ENCODE results near the gene GJE1.

DNA sequence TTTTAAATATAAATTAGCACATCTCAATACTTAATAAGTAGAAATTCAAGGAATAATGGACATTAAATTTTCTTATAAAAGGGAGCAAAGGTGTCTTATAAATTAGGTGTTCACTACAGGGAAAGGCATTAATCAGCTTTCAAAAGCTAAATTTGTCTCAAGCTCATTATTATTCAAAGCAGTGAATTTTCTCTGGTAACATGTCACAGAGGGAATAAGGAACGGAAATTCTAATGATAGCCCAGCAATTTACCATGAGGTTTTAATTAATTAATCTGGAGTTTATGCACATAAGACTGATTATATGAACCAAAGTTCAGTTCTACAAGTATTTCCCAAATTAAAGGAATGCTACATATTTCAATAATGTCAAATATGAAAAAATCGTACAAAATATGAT is 15.4 kb upstream of the GJE1 start:
- TF ChIP-seq, protein P1, sequence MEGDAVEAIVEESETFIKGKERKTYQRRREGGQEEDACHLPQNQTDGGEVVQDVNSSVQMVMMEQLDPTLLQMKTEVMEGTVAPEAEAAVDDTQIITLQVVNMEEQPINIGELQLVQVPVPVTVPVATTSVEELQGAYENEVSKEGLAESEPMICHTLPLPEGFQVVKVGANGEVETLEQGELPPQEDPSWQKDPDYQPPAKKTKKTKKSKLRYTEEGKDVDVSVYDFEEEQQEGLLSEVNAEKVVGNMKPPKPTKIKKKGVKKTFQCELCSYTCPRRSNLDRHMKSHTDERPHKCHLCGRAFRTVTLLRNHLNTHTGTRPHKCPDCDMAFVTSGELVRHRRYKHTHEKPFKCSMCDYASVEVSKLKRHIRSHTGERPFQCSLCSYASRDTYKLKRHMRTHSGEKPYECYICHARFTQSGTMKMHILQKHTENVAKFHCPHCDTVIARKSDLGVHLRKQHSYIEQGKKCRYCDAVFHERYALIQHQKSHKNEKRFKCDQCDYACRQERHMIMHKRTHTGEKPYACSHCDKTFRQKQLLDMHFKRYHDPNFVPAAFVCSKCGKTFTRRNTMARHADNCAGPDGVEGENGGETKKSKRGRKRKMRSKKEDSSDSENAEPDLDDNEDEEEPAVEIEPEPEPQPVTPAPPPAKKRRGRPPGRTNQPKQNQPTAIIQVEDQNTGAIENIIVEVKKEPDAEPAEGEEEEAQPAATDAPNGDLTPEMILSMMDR (IDR thresholded peaks at IDR 0.05) = no peak
- no peak for TF ChIP-seq POLR2A (IDR thresholded peaks at IDR 0.05)
